HG02870 (cell line): Measurements from ENCODE around the gene SARDH.

Experiments
- ATAC-seq: cut with Tn5 transposase; IDR thresholded peaks from one replicate; pipeline ENCODE4 v1.9.1; 2021; ENCODE audit warnings: mild to moderate bottlenecking, moderate library complexity; ENCODE audit not compliant: unreplicated experiment

Gene SARDH

DNA sequence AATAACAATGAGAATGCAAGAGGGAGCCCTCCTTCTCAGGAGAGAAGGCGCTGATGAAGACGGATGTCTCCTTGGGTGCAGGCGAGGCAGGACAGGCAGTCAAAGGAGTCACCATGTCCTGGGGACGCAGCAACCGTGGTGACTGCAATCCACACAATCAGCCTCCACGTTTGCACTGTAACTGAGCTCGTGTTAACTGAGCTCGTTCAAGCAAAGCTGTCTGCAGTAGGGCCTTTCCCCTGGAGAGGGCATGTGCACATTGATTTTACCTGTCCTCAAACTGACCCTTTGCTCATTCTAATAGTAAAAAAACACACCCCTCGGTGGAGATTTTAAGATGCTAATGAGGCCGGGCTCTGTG is 2.8 kb downstream of the SARDH start:
- no peak for ATAC-seq

DNA sequence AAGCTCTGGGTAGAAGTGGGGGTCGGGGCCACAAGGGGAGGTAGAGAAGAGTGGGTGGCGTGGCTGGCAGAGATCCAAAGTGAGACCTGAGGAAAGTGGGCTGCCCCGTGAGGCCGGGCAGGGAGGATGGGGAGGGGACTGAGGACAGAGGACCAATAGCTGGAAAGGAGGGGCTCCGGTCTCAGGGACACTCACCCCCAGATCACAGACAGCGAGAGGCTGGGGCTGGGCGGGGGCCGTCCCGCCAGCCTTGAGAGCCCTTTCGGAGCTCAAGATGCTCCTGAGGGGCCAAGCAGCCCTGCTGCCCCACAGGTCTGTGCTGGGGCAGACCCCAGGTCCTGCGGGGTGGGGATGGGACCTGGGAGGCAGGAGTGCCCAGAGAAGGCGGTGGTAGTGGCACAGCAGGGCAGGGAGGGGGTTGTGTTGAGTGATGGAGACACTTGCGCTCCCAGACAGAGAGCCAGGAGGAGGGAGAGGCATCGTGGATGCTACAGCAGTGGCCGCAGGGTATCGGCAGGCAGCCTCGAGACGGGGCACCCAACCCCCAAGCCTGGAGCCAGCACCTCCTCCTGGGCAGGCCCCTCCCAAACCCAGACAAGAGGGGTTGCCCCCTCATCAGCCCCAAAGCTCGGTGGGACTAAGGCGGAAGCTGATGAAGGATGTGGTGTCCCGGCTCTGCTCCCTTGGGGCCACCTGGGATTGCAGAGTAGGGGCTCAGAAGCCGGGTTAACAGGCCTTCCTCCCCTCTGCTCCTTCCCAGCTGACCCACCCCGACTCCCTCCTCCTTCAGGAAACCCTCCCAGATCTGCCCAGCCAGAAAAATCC is 3.4 kb downstream of the SARDH start:
- no peak for ATAC-seq

DNA sequence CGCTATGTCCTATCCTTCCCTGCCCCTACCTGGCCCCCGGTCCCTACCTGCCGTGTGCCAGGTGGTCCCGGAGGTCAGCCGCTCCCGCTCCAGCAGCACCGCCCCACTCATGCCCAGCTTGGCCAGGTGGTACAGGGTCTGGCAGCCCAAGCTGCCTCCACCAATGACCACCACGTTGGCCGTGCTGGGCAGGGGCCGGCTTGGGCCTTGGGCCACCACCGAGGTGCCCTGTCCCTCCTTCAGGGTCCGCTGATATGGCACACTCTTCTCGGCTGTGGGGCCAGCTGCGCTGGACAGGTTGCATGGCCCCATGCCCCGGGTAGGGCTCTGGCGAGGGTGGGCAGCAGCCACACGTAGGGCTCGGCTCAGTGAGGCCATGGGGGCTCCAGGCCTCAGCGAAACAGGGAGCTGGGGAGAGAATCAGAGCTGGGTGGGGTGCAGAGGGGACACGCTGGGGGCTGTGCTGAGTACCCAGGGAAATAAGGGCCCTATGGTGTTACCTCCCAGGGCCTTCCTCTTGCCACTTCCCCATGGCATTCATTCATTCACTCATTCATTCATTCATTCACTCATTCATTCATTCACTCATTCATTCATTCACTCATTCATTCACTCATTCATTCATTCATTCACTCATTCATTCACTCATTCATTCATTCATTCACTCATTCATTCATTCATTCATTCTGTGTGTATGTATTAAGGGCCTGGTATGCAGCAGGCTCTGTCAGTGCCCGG is 4.2 kb downstream of the SARDH start:
- ATAC-seq: no peak

DNA sequence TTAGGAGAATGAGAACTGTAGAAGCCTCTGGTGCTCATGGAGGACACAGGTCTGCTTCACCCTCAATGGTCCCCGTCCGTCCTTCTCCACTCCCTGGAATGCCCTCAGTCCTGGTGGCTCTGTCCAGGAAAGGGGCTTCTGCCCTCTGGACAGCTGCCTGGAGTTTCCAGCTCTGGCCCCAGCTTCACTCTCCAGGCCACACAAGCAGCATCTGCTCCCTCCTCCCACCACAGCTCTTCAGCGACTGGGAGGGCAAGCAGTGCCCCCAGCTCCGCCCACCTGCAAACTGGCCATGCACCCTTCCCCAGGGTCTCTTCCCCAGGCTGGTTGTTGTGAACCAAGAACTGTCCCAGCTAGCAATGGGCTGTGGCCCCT is 4.7 kb downstream of the SARDH start:
- no peak for ATAC-seq

DNA sequence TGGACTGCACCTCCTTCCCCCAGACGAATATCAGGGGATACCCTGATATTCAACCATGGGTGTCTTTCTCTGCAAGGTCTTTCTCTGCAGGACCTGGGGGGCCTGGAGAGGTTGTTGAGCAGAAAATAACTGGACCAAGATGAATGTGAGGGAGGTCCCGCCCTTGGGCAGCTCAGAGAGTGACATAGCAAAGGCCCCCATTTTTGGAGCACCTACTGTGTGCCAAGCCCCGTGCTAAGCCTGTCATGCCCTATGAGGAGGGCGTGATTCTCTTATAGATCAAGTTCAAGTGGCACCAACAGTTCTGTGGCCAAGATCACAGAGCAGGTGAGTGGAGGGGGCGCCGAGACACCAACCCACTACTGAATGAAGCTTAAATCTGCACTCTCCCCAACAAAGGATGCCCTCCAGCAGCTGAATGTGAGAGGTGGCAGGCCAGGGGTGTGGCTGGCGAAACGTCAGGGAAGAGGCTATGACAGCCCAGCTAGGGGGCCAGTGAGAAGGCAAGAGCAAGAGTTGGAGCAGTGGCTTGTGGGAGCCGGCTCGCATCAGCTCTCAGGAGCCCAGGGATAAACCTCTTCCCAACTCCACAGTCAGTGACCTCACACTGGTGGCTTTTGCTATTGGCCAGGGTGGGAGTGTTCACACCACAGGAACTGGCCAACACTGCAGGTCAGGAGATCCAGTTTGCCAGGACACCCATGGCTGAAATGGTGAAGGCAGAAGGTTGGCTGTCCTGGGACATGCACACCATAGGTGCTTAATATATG is 5.3 kb downstream of the SARDH start:
- no peak for ATAC-seq

DNA sequence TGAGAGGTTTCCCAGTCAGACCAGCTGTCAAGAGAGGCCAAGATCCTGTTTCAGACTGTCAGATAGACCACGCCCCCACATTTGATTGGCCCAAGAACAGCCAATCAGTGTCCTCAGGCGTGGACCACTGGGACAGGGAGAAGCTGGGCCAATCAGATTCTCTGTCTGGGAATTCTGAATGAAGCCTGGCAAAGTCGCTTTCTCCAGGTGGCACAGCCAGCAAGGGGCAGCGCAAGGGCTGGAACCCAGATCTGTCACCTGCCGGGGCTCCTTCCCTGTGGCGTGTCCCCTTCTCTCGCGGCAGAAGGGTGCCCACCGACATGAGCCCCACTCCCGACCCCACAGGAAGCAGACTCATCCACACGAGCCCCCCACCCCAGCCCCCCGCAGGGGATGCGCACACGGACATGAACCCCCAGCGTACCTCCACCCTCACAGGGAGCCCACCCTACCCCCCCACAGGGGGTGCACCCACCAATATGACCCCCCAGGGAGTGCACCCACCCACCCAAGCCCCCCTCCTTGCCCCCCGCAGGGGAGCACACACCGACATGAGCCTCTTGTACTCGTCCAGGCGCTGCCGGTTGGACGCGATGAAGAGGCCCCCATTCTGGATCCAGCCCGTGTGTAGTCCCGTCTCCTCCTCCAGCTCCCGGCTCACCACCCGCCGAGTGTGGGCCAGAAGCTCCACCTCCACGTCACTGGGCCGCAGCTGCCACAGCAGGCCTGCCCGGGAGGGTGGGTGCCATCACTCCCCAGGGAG is 6.1 kb downstream of the SARDH start:
- ATAC-seq: no peak

DNA sequence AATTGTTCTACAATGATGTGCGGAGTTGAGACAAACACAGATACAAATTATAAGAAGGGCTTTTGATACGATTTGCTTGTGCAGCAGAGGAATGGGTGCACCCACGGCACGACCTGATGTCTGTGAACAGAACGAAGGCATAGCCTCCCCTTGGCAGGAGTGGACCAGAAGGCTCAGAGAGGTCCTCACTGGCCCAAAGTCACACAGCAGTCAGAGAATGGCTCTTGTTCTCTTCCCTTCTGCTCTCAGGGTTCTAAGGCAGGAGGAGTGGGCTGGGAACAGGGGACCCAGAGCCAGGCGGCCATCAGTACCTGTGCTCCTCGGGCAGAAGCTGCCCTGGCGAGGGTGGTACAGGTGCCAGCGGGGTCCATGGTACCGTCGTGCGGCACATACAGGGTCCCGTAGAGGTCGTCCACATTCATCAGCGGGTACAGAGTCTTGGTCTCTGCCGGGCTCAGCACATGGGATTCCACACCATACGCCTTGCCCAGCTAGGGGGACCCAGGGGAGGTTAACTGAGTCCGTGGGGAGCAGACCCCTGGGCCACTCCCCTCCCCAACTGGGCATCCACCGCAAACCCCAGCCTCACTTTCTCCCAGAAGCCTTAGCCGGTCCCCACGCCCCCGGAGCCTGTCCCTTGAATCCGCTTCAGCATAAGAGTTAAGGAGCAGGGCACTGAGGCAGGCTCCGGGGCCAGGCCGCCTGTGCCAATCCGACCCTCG is 7.0 kb downstream of the SARDH start:
- no peak for ATAC-seq

DNA sequence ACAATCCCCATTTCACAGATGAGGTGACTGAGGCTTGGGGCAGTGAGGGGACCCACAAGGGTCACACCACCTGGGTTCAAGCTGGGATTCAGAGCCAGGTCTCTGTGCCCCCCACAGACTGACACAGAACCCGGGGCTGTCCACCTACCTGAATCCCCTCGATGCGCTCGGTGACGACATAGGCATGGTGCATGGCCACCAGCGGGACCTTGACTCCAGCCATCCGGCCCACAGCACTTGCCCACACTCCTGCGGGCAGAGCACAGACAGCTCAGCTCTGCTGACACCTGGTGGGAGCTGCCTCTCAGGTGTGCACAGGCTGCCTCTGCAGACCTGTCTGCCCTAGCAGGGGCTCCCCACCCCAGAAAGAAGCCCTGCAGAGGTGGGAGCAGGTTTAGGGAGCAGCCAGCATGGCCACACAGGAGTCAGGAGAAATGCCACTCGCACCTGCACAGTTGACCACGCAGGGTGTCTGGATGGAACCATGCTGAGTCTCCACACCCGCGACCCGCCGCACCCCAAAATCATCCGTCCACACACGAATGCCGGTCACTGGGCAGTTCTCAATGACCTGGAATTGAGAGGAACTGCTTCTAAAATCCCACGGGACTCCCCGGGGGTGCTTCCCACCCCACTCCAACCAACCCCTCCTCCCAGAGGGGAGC is 8.4 kb downstream of the SARDH start:
- no peak for ATAC-seq

DNA sequence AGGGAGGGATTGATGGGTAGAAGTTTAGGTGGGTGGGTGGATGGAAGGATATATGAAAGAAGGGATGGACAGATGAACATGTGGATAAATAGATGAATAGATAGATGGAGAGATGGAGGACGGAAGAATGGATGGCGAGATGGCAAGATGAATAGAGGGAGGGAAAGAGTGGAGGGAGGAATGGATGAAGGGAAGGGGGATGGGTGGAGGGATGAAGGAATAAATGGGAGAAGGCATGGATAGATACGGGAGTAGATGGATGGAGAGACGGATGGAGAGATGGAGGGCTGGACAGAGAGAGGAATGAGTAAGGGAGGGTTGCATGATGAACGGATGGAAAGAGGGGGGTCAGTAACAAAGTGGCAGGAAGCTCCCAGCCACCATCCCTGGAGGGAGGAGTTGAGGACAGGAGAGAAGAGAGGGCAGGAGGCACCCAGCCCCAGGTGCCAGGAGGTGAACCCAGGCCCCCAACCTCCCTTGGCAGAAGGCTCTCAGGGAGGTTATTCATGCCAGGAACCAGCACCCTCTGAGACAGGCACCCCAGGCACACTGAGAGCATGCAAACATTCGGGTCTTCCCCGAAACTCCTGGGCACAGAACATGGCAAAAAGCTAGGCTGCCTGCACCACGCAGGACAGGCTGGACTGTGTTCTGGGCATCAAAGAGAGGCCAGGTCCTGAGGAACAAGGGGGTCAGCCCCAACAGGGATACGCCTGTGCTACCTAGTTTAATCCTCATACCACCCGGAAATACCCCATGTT is 9.1 kb downstream of the SARDH start:
- ATAC-seq: no peak

DNA sequence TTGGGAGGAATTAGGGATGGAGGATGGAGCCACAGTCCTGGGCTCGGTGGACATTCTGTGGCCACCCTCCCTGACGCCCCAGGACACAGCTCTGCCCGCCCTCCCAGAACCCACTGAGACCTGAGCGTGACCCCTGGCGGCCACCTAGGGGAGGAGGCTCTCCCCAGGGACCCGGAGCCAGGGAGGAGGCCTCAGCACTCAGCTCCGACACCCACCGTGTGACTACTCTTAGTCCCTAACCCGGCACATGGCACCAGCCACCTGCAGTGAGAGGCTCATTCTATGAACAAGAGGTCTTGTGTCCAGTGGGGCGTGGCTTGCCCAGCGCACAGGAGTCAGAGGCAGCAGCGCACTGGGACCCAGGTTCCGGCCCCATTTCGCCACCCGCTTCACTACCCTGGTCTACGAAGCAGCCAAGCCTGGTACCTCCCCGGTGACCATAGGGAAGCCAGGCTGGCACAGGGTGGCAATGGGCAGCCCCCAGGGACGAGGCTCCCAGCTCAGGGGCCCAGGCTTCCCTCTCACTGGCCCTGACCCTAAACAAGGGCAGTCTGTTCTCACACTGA is 10.2 kb downstream of the SARDH start:
- ATAC-seq: no peak

DNA sequence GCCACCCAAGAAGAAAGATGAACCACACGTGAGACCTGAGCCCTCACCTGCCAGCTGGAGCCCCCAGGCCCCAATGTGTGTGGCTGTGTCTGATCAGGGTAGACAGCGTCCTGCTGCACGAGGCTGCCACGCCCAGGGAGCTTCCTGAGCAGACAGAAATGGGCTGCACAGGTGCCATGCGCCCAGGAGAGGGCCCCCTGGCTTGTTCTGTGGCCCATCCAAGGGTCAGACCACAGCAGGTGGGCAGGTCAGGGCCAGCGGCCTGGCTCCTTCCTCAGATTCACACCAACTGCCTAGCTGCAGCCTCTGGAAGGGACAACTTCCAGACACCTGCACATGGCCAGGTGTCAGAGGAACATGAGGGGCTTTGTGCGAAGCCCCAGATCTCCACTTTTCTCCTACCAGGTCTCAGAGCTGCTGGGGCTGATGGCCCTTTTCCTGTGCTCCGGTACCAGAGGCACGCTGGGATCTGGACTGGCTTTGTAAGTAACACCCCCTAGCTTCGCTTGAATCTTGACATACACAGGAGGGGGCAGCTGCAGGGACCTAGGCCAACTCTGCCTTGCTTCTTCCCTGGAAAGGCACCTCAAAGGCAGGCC is 10.8 kb downstream of the SARDH start:
- no peak for ATAC-seq

DNA sequence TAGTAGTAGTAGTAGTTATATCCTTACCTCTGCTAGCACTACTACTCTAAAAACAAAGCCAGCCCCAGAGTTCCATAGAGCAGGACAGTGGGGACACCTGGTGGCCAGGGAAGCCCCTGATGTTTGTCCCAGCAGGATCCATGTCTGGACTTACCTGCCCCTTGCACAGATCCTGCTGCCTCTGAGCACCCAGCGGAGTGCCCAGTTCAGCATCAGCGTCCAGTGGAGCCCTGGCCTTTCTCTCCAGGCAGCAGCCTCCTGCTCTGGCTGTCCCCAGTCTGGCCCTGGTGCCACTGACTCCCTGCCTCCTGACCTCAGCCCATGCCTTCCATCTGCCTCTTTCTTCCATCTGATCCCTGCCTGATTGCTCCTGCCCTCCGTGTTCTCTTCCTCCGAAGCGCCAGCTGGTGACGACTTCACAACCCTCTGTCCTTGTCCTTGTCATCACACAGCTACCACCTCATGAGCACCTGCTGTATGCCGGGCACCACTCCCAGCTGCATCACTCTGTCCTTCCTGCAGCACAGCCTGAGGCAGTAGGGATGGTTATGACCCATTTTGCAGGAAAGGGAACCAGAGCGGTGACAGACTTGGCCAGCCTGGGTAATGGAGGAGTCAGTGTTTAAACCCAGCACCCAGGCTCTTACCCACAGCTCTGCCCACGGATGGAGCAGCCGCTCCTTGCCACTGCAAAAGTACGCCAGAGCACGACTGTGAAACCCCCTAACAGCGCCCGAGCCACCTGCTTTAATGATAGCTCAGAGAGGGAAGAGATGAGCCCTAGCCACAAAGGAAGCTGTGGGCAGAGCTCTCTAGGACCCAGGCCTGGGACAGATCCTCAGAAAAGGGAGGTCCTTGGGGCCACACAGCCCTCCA is 11.5 kb downstream of the SARDH start:
- ATAC-seq: no peak

DNA sequence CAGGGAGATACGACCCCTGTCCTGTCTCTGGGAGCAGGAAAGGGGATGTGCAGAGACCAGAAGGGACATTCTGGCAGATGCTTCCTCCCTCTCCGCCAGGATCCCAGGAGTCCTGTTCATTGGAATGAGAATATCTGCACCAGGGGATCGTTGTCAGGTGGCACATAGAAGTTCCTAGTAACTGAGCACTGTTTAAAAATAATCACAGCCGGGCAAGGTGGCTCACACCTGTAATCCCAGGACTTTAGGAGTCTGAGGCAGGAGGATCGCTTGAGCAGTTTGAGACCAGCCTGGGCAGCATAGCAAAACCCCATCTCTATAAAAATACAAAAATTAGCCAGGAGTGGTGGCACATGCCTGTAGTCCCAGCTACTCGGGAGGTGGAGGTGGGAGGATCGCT is 12.3 kb downstream of the SARDH start:
- ATAC-seq: no peak

DNA sequence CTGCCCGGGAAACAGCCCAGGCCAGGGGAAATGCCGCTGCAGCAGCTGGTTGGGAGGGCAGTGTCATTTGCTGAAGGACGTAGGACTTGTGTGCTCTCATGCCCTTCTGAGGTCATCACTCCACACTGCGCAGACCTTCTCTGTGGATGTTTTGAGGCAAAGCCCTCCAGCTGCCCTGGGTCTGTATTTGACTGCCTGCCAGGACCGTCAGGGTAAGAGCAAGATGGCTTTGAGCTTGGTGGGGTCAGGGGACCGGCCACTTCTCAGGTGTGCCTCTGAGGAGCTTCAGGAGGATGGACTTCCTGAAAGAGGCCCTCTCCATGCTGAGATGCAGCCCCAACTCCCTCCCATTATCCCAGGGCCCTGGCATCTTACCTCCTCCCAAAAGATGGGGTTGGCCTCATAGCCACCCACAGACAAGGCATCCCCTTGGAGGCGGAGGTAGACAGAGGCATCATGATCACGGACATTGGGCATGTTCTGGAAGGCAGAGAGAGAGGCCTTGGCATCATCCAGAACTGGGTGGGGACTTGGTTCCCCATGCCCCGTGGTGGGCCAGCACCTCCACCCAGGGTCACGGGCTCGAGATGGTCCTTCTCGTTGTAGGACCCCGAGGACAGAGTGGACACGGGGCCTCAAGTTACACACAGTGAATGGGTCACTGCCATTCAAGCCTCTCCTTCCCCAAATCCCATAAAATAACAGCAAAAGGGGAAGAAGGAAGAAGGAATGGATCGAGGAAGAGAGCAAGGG is 19.4 kb downstream of the SARDH start:
- no peak for ATAC-seq

DNA sequence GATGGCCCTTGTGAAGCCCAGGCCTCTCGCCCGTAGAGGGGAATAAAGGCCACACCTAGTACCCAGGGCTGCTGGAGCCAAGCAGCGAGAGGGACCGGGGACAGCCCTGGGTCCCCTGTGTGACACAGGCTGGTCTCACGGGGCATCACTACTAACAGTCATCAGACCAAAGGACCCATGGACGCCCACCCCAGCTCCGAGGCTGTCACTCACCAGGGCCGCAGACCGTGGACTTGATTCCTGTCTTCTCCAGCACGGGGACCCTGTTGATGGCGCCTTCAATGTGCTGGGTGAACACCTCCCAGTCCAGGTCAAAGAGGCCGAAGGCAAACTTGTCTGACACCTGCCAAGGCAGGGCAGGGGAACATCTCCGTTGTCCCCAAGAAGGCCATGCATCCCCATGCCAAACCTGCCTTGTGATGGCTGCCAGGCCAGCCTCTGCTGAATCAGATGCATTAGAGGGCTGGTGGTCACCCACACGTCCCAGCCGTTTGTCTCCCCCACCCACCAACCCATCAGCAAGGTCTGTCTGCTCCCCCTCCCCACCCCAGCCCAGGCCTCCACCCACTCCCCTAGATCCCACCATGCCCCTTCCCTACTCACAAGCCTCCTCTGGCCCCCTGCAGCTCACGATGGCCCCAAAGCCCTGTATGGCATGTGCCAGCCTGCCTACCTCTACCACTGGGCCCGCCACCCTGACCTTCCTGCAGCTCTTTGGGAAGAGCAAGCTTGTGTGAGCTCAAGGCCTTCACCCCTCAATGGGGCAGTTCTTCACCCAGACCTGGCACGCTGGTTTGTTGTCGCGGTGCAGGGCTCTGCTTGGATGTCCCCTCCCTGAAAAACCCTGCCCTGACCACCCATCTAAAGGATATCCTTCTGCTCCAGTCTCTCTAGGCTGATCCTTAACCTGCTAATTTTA is 20.8 kb downstream of the SARDH start:
- no peak for ATAC-seq
